Measurements from ENCODE around the gene CHGA. TPM values are rescaled to one million over a fixed set of nuclear protein-coding genes. Genes with fewer than 3 reads are reported as not detected.

The CHGA gene
- total RNA-seq, 2 experiments from 2014 or later, result not detected

DNA sequence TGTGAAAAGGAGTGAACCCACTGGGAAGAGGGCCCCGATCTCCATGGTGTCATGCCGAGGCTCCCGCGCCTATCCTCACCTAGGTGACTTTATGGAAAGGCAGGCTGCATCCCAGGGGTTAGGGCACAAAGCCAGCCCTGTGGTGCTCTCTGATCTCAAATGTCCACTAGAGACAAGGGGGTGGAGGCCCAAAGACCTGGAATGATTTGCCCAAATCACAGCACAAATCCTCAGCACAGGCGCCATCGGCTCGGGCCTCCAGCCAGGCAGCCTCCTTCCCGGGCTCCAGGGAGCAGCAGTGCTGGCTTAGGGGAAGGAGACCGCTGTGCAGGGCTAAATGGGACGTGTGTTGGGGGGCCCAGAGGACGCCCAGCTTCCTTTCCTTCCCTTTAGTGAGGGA, 17.6 kb downstream of the CHGA start:
- H3K4me3 Mint-ChIP-seq, result no peak overlapping the region
- no peak for TF ChIP-seq CTCF (IDR thresholded peaks at IDR 0.05)
- ChIA-PET POLR2A (no interaction called here), CTCF (no interaction called here)
- peaks cover 3% of the 10 kb centered on the region for H3K36me3 Mint-ChIP-seq (ENCODE audit: low read depth)
- intact Hi-C loops (cut with micrococcal nuclease), result no loop called here
- H3K4me1 Mint-ChIP-seq (ENCODE audit: low read depth), result no peaks in the 10 kb centered on the region
- DNase-seq, result no peak
- H3K27me3 Mint-ChIP-seq, result no peaks in the 10 kb centered on the region
- ATAC-seq, result no peak
- no peak overlapping the region for H3K27ac Mint-ChIP-seq
- H3K9me3 Mint-ChIP-seq, result no peaks in the 10 kb centered on the region

DNA sequence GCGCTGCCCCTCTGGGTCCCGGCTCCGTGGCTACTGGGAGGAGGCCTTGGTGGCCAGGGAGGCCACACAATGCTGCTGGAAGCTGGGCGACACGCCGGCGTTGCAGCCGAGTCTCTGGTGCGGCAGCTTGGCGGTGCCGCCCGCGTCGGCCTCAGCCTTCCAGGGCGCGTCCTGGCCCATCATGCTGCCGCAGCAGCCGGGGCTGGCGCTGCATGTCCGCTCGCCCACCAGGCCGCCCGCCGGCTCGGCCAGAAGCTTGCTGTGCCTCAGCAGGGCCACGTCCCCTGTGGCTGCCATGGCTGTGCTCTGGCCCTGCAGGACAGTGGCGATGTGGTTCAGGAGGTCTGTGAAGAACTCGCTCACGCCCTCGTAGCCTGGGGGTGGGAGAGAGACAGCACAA, 18.6 kb downstream of the CHGA start:
- DNase-seq (no peak), ATAC-seq (no peak)
- peaks cover 4% of the 10 kb centered on the region for H3K36me3 Mint-ChIP-seq (ENCODE audit: low read depth)
- ChIA-PET POLR2A (no interaction called here), CTCF (interaction anchor here (1.2 to 1.4 kb wide), 2 partner anchors 9 to 42 kb away, joined by 3 read pairs; no protein-coding TSS in a partner anchor)
- no peak overlapping the region for H3K27ac Mint-ChIP-seq
- intact Hi-C loops (cut with micrococcal nuclease), result no loop called here
- H3K27me3 Mint-ChIP-seq, result no peaks in the 10 kb centered on the region
- no peak for TF ChIP-seq CTCF (IDR thresholded peaks at IDR 0.05)
- no peak overlapping the region for H3K4me3 Mint-ChIP-seq
- no peaks in the 10 kb centered on the region for H3K9me3 Mint-ChIP-seq
- no peaks in the 10 kb centered on the region for H3K4me1 Mint-ChIP-seq (ENCODE audit: low read depth)

- ChIA-PET POLR2A (no interaction called here), CTCF (interaction anchor here (1.2 to 1.4 kb wide), 2 partner anchors 10 to 43 kb away, joined by 3 read pairs; no protein-coding TSS in a partner anchor)
- DNase-seq (no peak), ATAC-seq (no peak)
- Mint-ChIP-seq H3K27me3 (no peaks in the 10 kb centered on the region), H3K4me3 (no peak overlapping the region), H3K36me3 (ENCODE audit: low read depth) (peaks cover 3% of the 10 kb centered on the region), H3K27ac (no peak overlapping the region), H3K4me1 (ENCODE audit: low read depth) (no peaks in the 10 kb centered on the region), H3K9me3 (no peaks in the 10 kb centered on the region)
- intact Hi-C loops (cut with micrococcal nuclease), result no loop called here
- TF ChIP-seq CTCF (IDR thresholded peaks at IDR 0.05), result no peak
Observed at GRCh38 chr14:92942136-92942535, 19.2 kb downstream of the CHGA start.

DNA sequence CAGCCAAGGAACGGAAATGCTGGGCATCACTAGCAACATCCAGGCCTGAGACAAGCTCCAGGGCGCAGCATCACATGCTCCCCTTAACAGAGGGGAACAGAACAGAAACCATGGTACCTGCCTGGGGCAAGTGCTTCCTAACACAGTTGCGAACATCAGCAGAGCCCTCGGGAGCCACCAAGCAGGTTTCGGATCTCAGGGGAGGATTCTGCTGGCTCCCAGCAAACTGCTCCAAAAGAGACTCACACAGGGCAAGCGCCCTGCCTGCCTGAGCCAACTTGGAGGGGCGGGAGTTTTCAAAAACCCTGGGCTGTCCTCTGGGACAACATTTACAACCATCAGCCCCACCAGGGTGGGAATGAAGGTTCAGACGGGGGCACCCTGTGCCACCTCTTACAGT, 19.6 kb downstream of the CHGA start:
- CTCF ChIA-PET, result interaction anchor here (1.2 to 1.4 kb wide), 2 partner anchors 10 to 43 kb away, joined by 3 read pairs; no protein-coding TSS in a partner anchor
- no peak overlapping the region for H3K27ac Mint-ChIP-seq
- POLR2A ChIA-PET, result no interaction called here

More for the DNA sequence above, 19.6 kb downstream of the CHGA start:
- Mint-ChIP-seq H3K4me1 (ENCODE audit: low read depth) (no peaks in the 10 kb centered on the region), H3K4me3 (no peak overlapping the region), H3K9me3 (no peaks in the 10 kb centered on the region), H3K27me3 (no peaks in the 10 kb centered on the region), H3K36me3 (ENCODE audit: low read depth) (peaks cover 3% of the 10 kb centered on the region)
- intact Hi-C loops (cut with micrococcal nuclease), result no loop called here
- ATAC-seq, result no peak
- no peak for DNase-seq
- no peak for TF ChIP-seq CTCF (IDR thresholded peaks at IDR 0.05)

All from activated CD8-positive, alpha-beta T cell treated with anti-CD3 and anti-CD28 coated beads for 36 hours (primary cell).